ENCODE results near the gene GIPR.
"Not testable (repeated sequence)": the region's sequence is repeated elsewhere in the genome, so short reads cannot be mapped to it uniquely, and the experiment has no call there.

Gene GIPR

GRCh38 chr19:45646345-45646698 lies 21.7 kb upstream of the GIPR start:
- DNase-seq: no peak

- DNase-seq: no peak
Measured at GRCh38 chr19:45650722-45651121, 17.3 kb upstream of the GIPR start.

GRCh38 chr19:45653634-45654033 lies 14.4 kb upstream of the GIPR start:
- DNase-seq: no peak

GRCh38 chr19:45655073-45655472 lies 12.9 kb upstream of the GIPR start:
- no peak for DNase-seq

GRCh38 chr19:45657520-45658167 lies 10.4 kb upstream of the GIPR start:
- DNase-seq: no peak

GRCh38 chr19:45659096-45659729 lies 8.8 kb upstream of the GIPR start:
- no peak for DNase-seq

- DNase-seq: no peak
Measured at GRCh38 chr19:45660636-45661035, 7.4 kb upstream of the GIPR start.

GRCh38 chr19:45663800-45664199 lies 4.2 kb upstream of the GIPR start:
- DNase-seq: no peak

- no peak for DNase-seq
Measured at GRCh38 chr19:45664575-45664974, 3.4 kb upstream of the GIPR start.

- DNase-seq: no peak
Measured at GRCh38 chr19:45668342-45668871, 386 bp downstream of the GIPR start.

GRCh38 chr19:45670670-45671453 lies 2.8 kb downstream of the GIPR start:
- DNase-seq: peak; percentile 77

GRCh38 chr19:45674946-45675345 lies 6.9 kb downstream of the GIPR start:
- no peak for DNase-seq

- DNase-seq: no peak
Measured at GRCh38 chr19:45676851-45677263, 8.8 kb downstream of the GIPR start.

- peak; percentile 95 for DNase-seq
Measured at GRCh38 chr19:45677351-45678230, 9.6 kb downstream of the GIPR start.

GRCh38 chr19:45681391-45682015 lies 13.5 kb downstream of the GIPR start:
- peak; percentile 83 for DNase-seq

- no peak for DNase-seq
Measured at GRCh38 chr19:45682117-45682516, 14.1 kb downstream of the GIPR start.

GRCh38 chr19:45682908-45683307 lies 14.9 kb downstream of the GIPR start:
- no peak for DNase-seq

GRCh38 chr19:45685045-45685444 lies 17.0 kb downstream of the GIPR start:
- DNase-seq: not testable (repeated sequence)

- no peak for DNase-seq
Measured at GRCh38 chr19:45687599-45687998, 19.6 kb downstream of the GIPR start.

- peak; percentile 96 for DNase-seq
Measured at GRCh38 chr19:45691516-45692186, 23.6 kb downstream of the GIPR start, which contains the start of gene SNRPD2. Gene SNRPD2 (minus strand): TSS chr19:45691953. CDS start chr19:45691888, 65 bp downstream.
